Kasumi-1 (cell line): Measurements from ENCODE around the gene UGT2A1.

Experiments
- DNase-seq, 2 experiments: peaks; one replicate each; lab custom pipeline; 2025; lab: John Stamatoyannopoulos, UW

The UGT2A1 gene

DNA sequence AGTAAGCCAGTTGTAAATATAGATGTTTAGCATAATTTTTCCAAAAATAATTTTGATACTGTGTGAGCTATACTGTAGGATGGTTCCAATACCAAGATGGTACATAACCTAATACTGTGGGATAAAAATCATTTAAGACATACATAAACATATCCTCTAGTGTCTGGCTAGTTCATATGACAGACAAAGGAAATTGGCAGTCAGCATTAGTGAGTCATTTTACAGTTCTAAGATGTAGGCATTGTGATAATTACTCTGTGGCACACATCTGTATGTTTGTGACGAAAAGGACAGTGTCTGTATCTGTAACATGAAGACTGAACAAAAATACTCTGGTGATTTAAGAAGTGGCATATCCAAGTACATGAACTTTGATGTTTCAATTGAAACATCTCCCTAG is 63.2 kb downstream of the UGT2A1 start:
- no peak for DNase-seq

DNA sequence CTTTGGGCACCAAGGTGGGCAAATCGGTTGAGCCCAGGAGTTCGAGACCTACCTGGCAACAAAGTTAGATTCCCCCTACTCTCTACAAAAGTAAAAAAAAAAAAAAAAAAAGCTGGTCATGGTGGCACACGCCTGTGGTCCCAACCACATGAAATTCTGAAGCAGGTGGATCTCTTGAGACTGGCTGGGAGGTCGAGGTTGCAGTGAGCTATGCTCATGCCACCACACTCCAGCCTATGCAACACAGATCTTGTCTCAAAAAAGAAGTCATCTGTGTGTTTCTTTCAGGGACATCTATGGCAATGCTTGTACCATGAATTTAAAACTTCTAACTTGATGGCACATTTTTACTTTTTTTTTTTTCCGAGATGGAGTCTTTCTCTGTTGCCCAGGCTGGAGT is 68.9 kb downstream of the UGT2A1 start:
- no peak for DNase-seq

GRCh38 chr4:69583543-69583942 is 69.5 kb downstream of the UGT2A1 start:
- DNase-seq = no peak

DNA sequence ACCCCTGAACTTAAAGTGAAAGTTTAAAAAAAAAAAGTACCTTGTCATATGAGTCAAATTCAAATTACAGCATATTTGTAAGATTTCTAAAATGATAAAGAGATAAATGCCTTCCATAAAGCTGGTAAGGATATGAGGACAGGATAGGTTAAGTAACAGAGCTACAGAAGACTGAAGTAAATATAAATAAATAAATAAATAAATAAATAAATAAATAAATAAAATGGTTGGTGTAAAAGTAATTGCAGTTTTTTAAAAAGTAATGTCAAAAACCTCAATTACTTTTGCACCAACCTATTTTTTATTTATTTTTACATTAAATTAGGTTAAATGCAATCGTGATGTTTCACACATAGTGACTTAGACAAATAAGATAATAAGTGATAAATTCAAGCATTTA is 75.8 kb downstream of the UGT2A1 start:
- no peak for DNase-seq

- no peak for DNase-seq
Observed at GRCh38 chr4:69576251-69576877, 76.7 kb downstream of the UGT2A1 start.

DNA sequence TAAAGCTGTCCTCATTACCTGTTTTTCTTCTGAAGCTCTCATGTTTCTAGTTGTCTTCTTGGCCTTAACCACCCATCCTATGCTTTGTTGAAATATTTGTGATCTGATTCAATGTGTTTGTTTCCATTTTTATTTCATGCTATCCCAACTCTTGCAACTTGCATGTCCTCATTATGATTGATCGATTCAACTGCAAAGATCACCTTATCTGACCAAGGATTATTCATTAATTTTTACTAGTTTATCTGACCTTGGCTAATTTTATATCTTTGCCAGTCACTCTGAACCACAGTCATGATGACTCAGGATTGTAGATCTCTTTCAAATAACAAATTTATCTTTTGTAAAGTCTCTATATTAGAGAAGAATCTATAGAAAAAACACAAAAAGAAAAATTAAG is 84.3 kb downstream of the UGT2A1 start:
- no peak for DNase-seq

GRCh38 chr4:69563424-69563823 is 89.6 kb downstream of the UGT2A1 start:
- DNase-seq = no peak

DNA sequence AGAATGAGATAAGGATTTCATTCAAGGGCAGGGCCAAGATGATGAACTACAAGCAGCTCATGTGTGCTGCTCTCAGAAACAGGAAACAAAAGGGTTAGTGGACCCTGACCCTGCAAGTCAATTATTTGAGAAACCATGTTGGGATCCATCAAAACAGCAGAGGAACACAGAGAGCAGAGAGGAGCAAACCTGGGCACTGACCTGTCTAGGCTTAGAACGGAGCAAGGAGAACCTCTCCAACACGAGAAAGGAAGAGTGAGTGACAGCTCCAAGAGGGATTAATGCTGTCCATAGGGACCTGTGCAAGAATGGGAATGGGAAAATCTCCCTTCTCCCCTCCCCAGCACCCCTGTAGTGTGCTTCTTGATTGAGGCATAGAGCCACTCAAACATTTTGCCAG is 103.4 kb downstream of the UGT2A1 start:
- no peak for DNase-seq

GRCh38 chr4:69546134-69546765 is 106.8 kb downstream of the UGT2A1 start:
- DNase-seq = no peak
